Measurements from ENCODE around the gene CDH20. TPM values are rescaled to one million over a fixed set of nuclear protein-coding genes. Genes with fewer than 3 reads are reported as not detected.

CDH20 gene
- polyA plus RNA-seq, 3 donors: not detected

DNA sequence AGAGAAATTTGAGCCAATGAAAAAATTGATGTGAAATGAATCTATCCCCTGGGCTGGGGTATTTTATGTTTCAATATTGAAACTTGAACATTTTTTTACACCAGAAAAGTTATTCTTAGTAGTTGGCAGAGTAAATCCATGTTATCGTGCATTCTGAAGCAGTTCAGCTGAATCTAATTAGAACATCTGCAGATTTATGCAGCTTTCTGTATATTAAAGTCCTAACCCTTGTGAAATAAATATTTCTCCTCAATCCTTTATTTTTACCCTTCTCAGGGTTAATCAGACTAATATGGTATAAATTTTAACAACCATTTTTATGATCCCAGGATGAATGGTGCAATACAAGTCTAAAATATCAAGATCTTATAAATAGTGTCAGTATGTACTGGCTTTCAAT is 69.5 kb downstream of the CDH20 start:
- Histone ChIP-seq H4K20me1 (ENCODE audit: insufficient read depth, low read length) (no peaks in the 10 kb centered on the region), H3K27ac (ENCODE audit: low read depth in 1 of 2, low read length in 2 of 2) (no peak overlapping the region), H3K79me2 (ENCODE audit: insufficient read depth, low read length) (no peaks in the 10 kb centered on the region), H2AFZ (ENCODE audit: insufficient read depth, low read depth, low read length, poor library complexity, severe bottlenecking) (no peak overlapping the region), H3K9me3 (replicated peaks in 1 of 2; ENCODE audit: control insufficient read depth in 1 of 2, insufficient read depth in 1 of 2, low read length in 2 of 2) (no peaks in the 10 kb centered on the region), H3K4me1 (ENCODE audit: control insufficient read depth in 1 of 2, insufficient read depth in 2 of 2, low read length in 2 of 2) (no peaks in the 10 kb centered on the region), H3K27me3 (ENCODE audit: control insufficient read depth in 2 of 2, insufficient read depth in 2 of 2, low read length in 2 of 2) (no peaks in the 10 kb centered on the region), H3K9ac (ENCODE audit: insufficient read depth, low read length, poor library complexity, severe bottlenecking) (no peak overlapping the region), H3K4me3 (replicated peaks in 1 of 3; ENCODE audit: low read depth in 2 of 3, low read length in 3 of 3) (no peak overlapping the region), H3K36me3 (replicated peaks in 1 of 2; ENCODE audit: control insufficient read depth in 1 of 2, insufficient read depth in 2 of 2, low read length in 2 of 2) (no peaks in the 10 kb centered on the region), H3K4me2 (replicated peaks; ENCODE audit: extremely low read depth, low read length, poor library complexity, severe bottlenecking) (no peak overlapping the region)
- H3K4me3 Mint-ChIP-seq: no peak overlapping the region
- WGBS (ENCODE audit: insufficient coverage): no CpG with 5 or more reads among the region's 1 CpG
- H3K9me3 Mint-ChIP-seq: peaks cover 0 to 7% (median 2%) of the 10 kb centered on the region in 7 donors
- H3K36me3 Mint-ChIP-seq: no peaks in the 10 kb centered on the region
- no peak for DNase-seq
- H3K27ac Mint-ChIP-seq: no peak overlapping the region
- H3K27me3 Mint-ChIP-seq (ENCODE audit: low read depth in 3 of 3): peaks cover 0 to 1% (median 0%) of the 10 kb centered on the region in 3 donors
- TF ChIP-seq, protein P1, sequence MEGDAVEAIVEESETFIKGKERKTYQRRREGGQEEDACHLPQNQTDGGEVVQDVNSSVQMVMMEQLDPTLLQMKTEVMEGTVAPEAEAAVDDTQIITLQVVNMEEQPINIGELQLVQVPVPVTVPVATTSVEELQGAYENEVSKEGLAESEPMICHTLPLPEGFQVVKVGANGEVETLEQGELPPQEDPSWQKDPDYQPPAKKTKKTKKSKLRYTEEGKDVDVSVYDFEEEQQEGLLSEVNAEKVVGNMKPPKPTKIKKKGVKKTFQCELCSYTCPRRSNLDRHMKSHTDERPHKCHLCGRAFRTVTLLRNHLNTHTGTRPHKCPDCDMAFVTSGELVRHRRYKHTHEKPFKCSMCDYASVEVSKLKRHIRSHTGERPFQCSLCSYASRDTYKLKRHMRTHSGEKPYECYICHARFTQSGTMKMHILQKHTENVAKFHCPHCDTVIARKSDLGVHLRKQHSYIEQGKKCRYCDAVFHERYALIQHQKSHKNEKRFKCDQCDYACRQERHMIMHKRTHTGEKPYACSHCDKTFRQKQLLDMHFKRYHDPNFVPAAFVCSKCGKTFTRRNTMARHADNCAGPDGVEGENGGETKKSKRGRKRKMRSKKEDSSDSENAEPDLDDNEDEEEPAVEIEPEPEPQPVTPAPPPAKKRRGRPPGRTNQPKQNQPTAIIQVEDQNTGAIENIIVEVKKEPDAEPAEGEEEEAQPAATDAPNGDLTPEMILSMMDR (IDR thresholded peaks at IDR 0.05): no peak
- H3K4me1 Mint-ChIP-seq: no peaks in the 10 kb centered on the region
- intact Hi-C loops (cut with micrococcal nuclease): no loop called here

GRCh38 chr18:61413396-61413795 is 80.2 kb downstream of the CDH20 start:
- intact Hi-C loops (cut with micrococcal nuclease): no loop called here
- H3K9ac ChIP-seq (ENCODE audit: insufficient read depth, low read length, poor library complexity, severe bottlenecking): no peak overlapping the region
- TF ChIP-seq, protein P1 (IDR thresholded peaks at IDR 0.05): no peak
- no peaks in the 10 kb centered on the region for H3K4me1 ChIP-seq (ENCODE audit: control insufficient read depth in 1 of 2, insufficient read depth in 2 of 2, low read length in 2 of 2)
- WGBS (ENCODE audit: insufficient coverage): no CpG with 5 or more reads among the region's 1 CpG
- Mint-ChIP-seq H3K4me1 (no peaks in the 10 kb centered on the region), H3K4me3 (no peak overlapping the region), H3K36me3 (no peaks in the 10 kb centered on the region), H3K27me3 (ENCODE audit: low read depth in 3 of 3) (no peaks in the 10 kb centered on the region), H3K27ac (no peak overlapping the region), H3K9me3 (peaks cover 0 to 2% (median 0%) of the 10 kb centered on the region in 7 donors)
- no peak overlapping the region for H3K27ac ChIP-seq (ENCODE audit: low read depth in 1 of 2, low read length in 2 of 2)
- H3K4me3 ChIP-seq (replicated peaks in 1 of 3; ENCODE audit: low read depth in 2 of 3, low read length in 3 of 3): no peak overlapping the region
- H4K20me1 ChIP-seq (ENCODE audit: insufficient read depth, low read length): no peaks in the 10 kb centered on the region
- H3K79me2 ChIP-seq (ENCODE audit: insufficient read depth, low read length): no peaks in the 10 kb centered on the region
- H3K9me3 ChIP-seq (replicated peaks in 1 of 2; ENCODE audit: control insufficient read depth in 1 of 2, insufficient read depth in 1 of 2, low read length in 2 of 2): no peaks in the 10 kb centered on the region
- no peak overlapping the region for H2AFZ ChIP-seq (ENCODE audit: insufficient read depth, low read depth, low read length, poor library complexity, severe bottlenecking)
- H3K27me3 ChIP-seq (ENCODE audit: control insufficient read depth in 2 of 2, insufficient read depth in 2 of 2, low read length in 2 of 2): no peaks in the 10 kb centered on the region
- no peak overlapping the region for H3K4me2 ChIP-seq (replicated peaks; ENCODE audit: extremely low read depth, low read length, poor library complexity, severe bottlenecking)
- no peak for DNase-seq
- no peaks in the 10 kb centered on the region for H3K36me3 ChIP-seq (replicated peaks in 1 of 2; ENCODE audit: control insufficient read depth in 1 of 2, insufficient read depth in 2 of 2, low read length in 2 of 2)
